OCI-LY7 (cell line): ENCODE results near the gene DHRS4L2. TPM values are rescaled to one million over a fixed set of nuclear protein-coding genes. Genes with fewer than 3 reads are reported as not detected.
"Not testable (repeated sequence)": the region's sequence is repeated elsewhere in the genome, so short reads cannot be mapped to it uniquely, and the experiment has no call there.

Experiments
- BruUV-seq: library from RNA; stranded (reverse); fragments of 400-500 nt; replicated peaks from 2 replicates; lab custom pipeline; 2021; lab: Mats Ljungman, UMichigan
- CTCF ChIA-PET: fragments of 300-600 bp; sonication (Branson Sonifier 250); formaldehyde crosslinking; loops from one replicate; lab custom pipeline; 2022; ENCODE audit warnings: antibody characterized with exemption; ENCODE audit not compliant: unreplicated experiment; lab: Charles Lee
- POLR2A ChIA-PET: fragments of 300-600 bp; sonication (Branson Sonifier 250); formaldehyde crosslinking; loops from one replicate; lab custom pipeline; 2022; ENCODE audit warnings: antibody characterized with exemption; lab: Charles Lee
- DNase-seq: peaks from one replicate; pipeline ENCODE4 v3.0.0-alpha.2; 2015; ENCODE audit warnings: low spot score
- H2AFZ ChIP-seq: fragments of 200-600 bp; sonication (generic), shearing (Covaris generic); 2 replicates; pipeline ENCODE4 v1.6.1; 2014; ENCODE audit warnings: mild to moderate bottlenecking, antibody characterized with exemption, low read length, moderate library complexity
- H3K27ac ChIP-seq: fragments of 200-600 bp; sonication (generic); 2 replicates; pipeline ENCODE4 v1.5.1; 2014; ENCODE audit warnings: mixed run types, low read depth, mild to moderate bottlenecking, moderate library complexity, low read length, inconsistent platforms; ENCODE audit not compliant: poor library complexity, severe bottlenecking
- H3K36me3 ChIP-seq: fragments of 200-600 bp; sonication (generic); 2 replicates; pipeline ENCODE4 v1.6.1; 2014; ENCODE audit warnings: mild to moderate bottlenecking, antibody characterized with exemption, low read length, moderate library complexity, mixed read lengths; ENCODE audit not compliant: insufficient read depth
- H3K4me1 ChIP-seq: fragments of 200-600 bp; sonication (generic); 2 replicates; pipeline ENCODE4 v1.5.1; 2014; ENCODE audit warnings: mild to moderate bottlenecking, low read length; ENCODE audit not compliant: insufficient read depth, poor library complexity, severe bottlenecking
- H3K4me2 ChIP-seq: fragments of 200-600 bp; sonication (generic); 2 replicates; pipeline ENCODE4 v1.6.1; 2014; ENCODE audit warnings: mild to moderate bottlenecking, low read length
- H3K4me3 ChIP-seq: fragments of 200-600 bp; sonication (generic); 2 replicates; pipeline ENCODE4 v1.5.1; 2014; ENCODE audit warnings: mild to moderate bottlenecking, low read depth, low read length; ENCODE audit not compliant: poor library complexity, severe bottlenecking
- H3K79me2 ChIP-seq: fragments of 200-600 bp; sonication (generic); 2 replicates; pipeline ENCODE4 v1.6.1; 2016; ENCODE audit warnings: low read depth, mild to moderate bottlenecking, low read length, moderate library complexity, mixed read lengths; ENCODE audit not compliant: insufficient read depth
- H3K9me2 ChIP-seq: fragments of 200-600 bp; sonication (generic); 2 replicates; pipeline ENCODE4 v1.6.1; 2016; ENCODE audit warnings: mild to moderate bottlenecking, low read length, mixed read lengths; ENCODE audit not compliant: insufficient read depth
- H3K9me3 ChIP-seq: fragments of 200-600 bp; sonication (generic); 2 replicates; pipeline ENCODE4 v1.6.1; 2014; ENCODE audit warnings: mild to moderate bottlenecking, mixed run types, low read length, mixed read lengths
- H4K20me1 ChIP-seq: fragments of 200-600 bp; sonication (generic); 2 replicates; pipeline ENCODE4 v1.6.1; 2014; ENCODE audit warnings: mild to moderate bottlenecking, antibody characterized with exemption, low read length, moderate library complexity, mixed read lengths; ENCODE audit not compliant: insufficient read depth
- CTCF ChIP-seq: fragments of 200-600 bp; sonication (generic); conservative IDR thresholded peaks from 2 replicates; pipeline ENCODE4 v1.5.1; 2014; ENCODE audit warnings: mild to moderate bottlenecking, antibody characterized with exemption, low read length, moderate library complexity, mixed read lengths
- EZH2phosphoT487 ChIP-seq: fragments of 200-600 bp; sonication (generic); IDR thresholded peaks from 2 replicates; pipeline ENCODE4 v1.6.1; 2018; ENCODE audit warnings: low read depth, borderline replicate concordance, mild to moderate bottlenecking, mixed run types, antibody characterized with exemption, low read length, moderate library complexity, mixed read lengths
- intact Hi-C: fragments of 100-400 bp; cut with micrococcal nuclease; formaldehyde crosslinking; loops from one replicate; pipeline ENCODE4 v1.10.0; 2022; ENCODE audit not compliant: unreplicated experiment
- total RNA-seq, 2 experiments: library from RNA; depleted of rRNA in 1 of 2; stranded (reverse); fragments of >200 nt in 1 of 2; shearing (Covaris generic) in 1 of 2; gene quantifications; 2 replicates each; pipeline ENCODE4 v1.2.3, GENCODE V29; 2014 to 2022

DHRS4L2 gene
- total RNA-seq, 2 experiments from 2014 or later: 18.8 to 24.2 TPM

GRCh38 chr14:24032727-24033418 is 44.1 kb downstream of the DHRS4L2 start:
- H4K20me1 ChIP-seq: no peaks in the 10 kb centered on the region
- no peak for TF ChIP-seq CTCF
- no peak for TF ChIP-seq EZH2phosphoT487
- H3K4me3 ChIP-seq: no peak overlapping the region
- no peak overlapping the region for H2AFZ ChIP-seq
- ChIA-PET CTCF (no interaction called here), POLR2A (no interaction called here)
- no peaks in the 10 kb centered on the region for H3K79me2 ChIP-seq
- no peaks in the 10 kb centered on the region for H3K9me2 ChIP-seq
- H3K9me3 ChIP-seq: peaks cover 9% of the 10 kb centered on the region; the same call in 1 of the 2 replicates
- intact Hi-C loops: loop anchor here (5.0 kb wide), 1 partner anchor 61 kb away; no protein-coding TSS in a partner anchor
- no TSS peak for BruUV-seq
- H3K27ac ChIP-seq: no peak overlapping the region
- no peak for DNase-seq
- peaks cover 4% of the 10 kb centered on the region for H3K4me1 ChIP-seq
- no peak overlapping the region for H3K4me2 ChIP-seq
- no peaks in the 10 kb centered on the region for H3K36me3 ChIP-seq

GRCh38 chr14:24035769-24036168 is 47.0 kb downstream of the DHRS4L2 start:
- H3K4me1 ChIP-seq, H2AFZ ChIP-seq, H3K4me3 ChIP-seq, CTCF ChIA-PET, H3K4me2 ChIP-seq, DNase-seq, H3K9me3 ChIP-seq, H3K9me2 ChIP-seq, intact Hi-C loops, POLR2A ChIA-PET, H3K36me3 ChIP-seq, H4K20me1 ChIP-seq, H3K27ac ChIP-seq, BruUV-seq, H3K79me2 ChIP-seq: not testable (repeated sequence)

- H3K36me3 ChIP-seq: no peaks in the 10 kb centered on the region
- H3K9me2 ChIP-seq: no peaks in the 10 kb centered on the region
- H3K9me3 ChIP-seq: peaks cover 9% of the 10 kb centered on the region; the same call in 1 of the 2 replicates
- intact Hi-C loops: no loop called here
- no peak overlapping the region for H3K27ac ChIP-seq
- peaks cover 4% of the 10 kb centered on the region for H3K4me1 ChIP-seq
- H3K79me2 ChIP-seq: no peaks in the 10 kb centered on the region
- POLR2A ChIA-PET: no interaction called here
- no peak for TF ChIP-seq EZH2phosphoT487
- TF ChIP-seq CTCF: peak; percentile 85
- DNase-seq: peak; percentile 54
- CTCF ChIA-PET: no interaction called here
- peak overlapping the region; percentile 73 for H2AFZ ChIP-seq
- BruUV-seq: no TSS peak
- H4K20me1 ChIP-seq: no peaks in the 10 kb centered on the region
- H3K4me2 ChIP-seq: peak overlapping the region; percentile 62
- H3K4me3 ChIP-seq: peak overlapping the region; percentile 40
These were observed 47.6 kb downstream of the DHRS4L2 start for GRCh38 chr14:24036169-24036962.
